Glomerular endothelial cell (primary cell): Measurements from ENCODE around the gene FRY. TPM values are rescaled to one million over a fixed set of nuclear protein-coding genes. Genes with fewer than 3 reads are reported as not detected.

Source experiments
- DNase-seq: peaks from one replicate; pipeline ENCODE4 v3.0.0-alpha.2; 2011; ENCODE audit warnings: low read depth, low spot score; ENCODE audit errors: extremely low read depth
- total RNA-seq: library from RNA; depleted of rRNA; stranded (reverse); fragments of >200 nt; gene quantifications from 2 replicates; pipeline ENCODE4 v1.2.3, GENCODE V29; 2015

The FRY gene
- total RNA-seq, 1 donor from 2014 or later: 18.2 TPM

GRCh38 chr13:32330441-32330840 is 298.9 kb downstream of the FRY start:
- no peak for DNase-seq

- no peak for DNase-seq
These were observed 303.1 kb downstream of the FRY start for GRCh38 chr13:32334671-32335070.

GRCh38 chr13:32340914-32341313 is 309.3 kb downstream of the FRY start:
- DNase-seq: no peak

- no peak for DNase-seq
These were observed 316.1 kb downstream of the FRY start for GRCh38 chr13:32347651-32348050.
